Regular cardiac myocyte (primary cell): ENCODE results near the gene ASTN2. TPM values are rescaled to one million over a fixed set of nuclear protein-coding genes. Genes with fewer than 3 reads are reported as not detected.

Source experiments
- total RNA-seq: library from RNA; depleted of rRNA; stranded (reverse); fragments of >200 nt; gene quantifications from 2 replicates; pipeline ENCODE4 v1.2.3, GENCODE V29; 2014

Gene ASTN2, protein sequence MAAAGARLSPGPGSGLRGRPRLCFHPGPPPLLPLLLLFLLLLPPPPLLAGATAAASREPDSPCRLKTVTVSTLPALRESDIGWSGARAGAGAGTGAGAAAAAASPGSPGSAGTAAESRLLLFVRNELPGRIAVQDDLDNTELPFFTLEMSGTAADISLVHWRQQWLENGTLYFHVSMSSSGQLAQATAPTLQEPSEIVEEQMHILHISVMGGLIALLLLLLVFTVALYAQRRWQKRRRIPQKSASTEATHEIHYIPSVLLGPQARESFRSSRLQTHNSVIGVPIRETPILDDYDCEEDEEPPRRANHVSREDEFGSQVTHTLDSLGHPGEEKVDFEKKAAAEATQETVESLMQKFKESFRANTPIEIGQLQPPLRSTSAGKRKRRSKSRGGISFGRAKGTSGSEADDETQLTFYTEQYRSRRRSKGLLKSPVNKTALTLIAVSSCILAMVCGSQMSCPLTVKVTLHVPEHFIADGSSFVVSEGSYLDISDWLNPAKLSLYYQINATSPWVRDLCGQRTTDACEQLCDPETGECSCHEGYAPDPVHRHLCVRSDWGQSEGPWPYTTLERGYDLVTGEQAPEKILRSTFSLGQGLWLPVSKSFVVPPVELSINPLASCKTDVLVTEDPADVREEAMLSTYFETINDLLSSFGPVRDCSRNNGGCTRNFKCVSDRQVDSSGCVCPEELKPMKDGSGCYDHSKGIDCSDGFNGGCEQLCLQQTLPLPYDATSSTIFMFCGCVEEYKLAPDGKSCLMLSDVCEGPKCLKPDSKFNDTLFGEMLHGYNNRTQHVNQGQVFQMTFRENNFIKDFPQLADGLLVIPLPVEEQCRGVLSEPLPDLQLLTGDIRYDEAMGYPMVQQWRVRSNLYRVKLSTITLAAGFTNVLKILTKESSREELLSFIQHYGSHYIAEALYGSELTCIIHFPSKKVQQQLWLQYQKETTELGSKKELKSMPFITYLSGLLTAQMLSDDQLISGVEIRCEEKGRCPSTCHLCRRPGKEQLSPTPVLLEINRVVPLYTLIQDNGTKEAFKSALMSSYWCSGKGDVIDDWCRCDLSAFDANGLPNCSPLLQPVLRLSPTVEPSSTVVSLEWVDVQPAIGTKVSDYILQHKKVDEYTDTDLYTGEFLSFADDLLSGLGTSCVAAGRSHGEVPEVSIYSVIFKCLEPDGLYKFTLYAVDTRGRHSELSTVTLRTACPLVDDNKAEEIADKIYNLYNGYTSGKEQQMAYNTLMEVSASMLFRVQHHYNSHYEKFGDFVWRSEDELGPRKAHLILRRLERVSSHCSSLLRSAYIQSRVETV (N-terminal part only)
- total RNA-seq, result 8.2 and 10.4 TPM in 2 replicates

DNA sequence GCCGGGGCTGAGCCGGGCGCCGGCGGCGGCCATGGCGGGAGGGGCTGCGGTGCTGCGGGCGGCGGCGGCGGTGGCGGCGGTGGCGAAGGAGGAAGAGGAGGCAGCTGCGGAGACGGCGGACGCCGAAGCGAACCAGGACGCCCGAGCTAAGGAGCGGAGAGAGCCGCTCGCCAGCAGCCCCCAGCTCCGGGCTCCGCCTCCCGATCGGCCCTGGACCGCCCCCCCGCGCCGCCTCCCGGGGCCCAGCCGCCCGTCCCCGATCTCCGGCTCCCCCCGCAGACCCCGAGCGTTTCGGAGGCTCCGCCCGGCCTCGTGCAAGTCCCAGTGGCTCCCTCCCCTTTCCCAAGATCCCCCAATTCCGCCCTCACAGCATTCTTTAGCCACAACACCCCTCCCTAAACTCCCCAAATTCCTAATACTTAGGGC, at the start of gene ASTN2:
TSS of gene ASTN2 (minus strand) at position 152 of the 426 bp plus-strand sequence. CDS start at position 33, 119 bp downstream.

GRCh38 chr9:116687074-116687753, 727.6 kb downstream of the ASTN2 start, which contains the start of gene TRIM32:
TRIM32 (plus strand) TSS chr9:116687305; CDS start chr9:116697743, 10,438 bp downstream.

